DOHH2 (cell line): ENCODE measurements around the gene CCNI2.

ENCODE experiments used
- EZH2phosphoT487 ChIP-seq: fragments of 200-600 bp; sonication (generic); IDR thresholded peaks from 2 replicates; pipeline ENCODE4 v1.6.1; 2017; ENCODE audit warnings: borderline replicate concordance, mild to moderate bottlenecking, antibody characterized with exemption, low read length, moderate library complexity, mixed read lengths
- TF ChIP-seq, protein P1 (sequence below): fragments of 200-600 bp; sonication (generic); IDR thresholded peaks from one replicate; pipeline ENCODE4 v1.5.1; 2014; ENCODE audit warnings: antibody characterized with exemption, mild to moderate bottlenecking, low read depth, low read length; ENCODE audit not compliant: poor library complexity, severe bottlenecking

DNA sequence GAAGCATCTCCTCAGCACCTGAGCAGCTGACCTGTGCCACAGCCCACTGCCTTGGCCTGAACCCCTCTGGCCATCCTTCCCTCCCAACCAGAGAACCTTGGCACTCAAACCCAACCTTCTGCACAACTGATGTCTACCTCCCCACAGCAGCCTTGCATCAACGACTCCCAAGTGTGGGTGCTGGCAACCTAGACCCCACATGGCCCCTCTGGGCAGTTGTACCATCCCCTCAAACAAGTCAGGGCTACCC is 19.5 kb downstream of the CCNI2 start:
- TF ChIP-seq, protein P1, sequence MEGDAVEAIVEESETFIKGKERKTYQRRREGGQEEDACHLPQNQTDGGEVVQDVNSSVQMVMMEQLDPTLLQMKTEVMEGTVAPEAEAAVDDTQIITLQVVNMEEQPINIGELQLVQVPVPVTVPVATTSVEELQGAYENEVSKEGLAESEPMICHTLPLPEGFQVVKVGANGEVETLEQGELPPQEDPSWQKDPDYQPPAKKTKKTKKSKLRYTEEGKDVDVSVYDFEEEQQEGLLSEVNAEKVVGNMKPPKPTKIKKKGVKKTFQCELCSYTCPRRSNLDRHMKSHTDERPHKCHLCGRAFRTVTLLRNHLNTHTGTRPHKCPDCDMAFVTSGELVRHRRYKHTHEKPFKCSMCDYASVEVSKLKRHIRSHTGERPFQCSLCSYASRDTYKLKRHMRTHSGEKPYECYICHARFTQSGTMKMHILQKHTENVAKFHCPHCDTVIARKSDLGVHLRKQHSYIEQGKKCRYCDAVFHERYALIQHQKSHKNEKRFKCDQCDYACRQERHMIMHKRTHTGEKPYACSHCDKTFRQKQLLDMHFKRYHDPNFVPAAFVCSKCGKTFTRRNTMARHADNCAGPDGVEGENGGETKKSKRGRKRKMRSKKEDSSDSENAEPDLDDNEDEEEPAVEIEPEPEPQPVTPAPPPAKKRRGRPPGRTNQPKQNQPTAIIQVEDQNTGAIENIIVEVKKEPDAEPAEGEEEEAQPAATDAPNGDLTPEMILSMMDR = no peak
- TF ChIP-seq EZH2phosphoT487 = no peak
